NCI-H2107 treated with DMSO at 0.1 percent for 48 hours (cell line): ENCODE results near the gene R3HDML.

Experiments used
- DNase-seq: peaks from one replicate; lab custom pipeline; 2025; ENCODE audit not compliant: unreplicated experiment; lab: John Stamatoyannopoulos, UW

R3HDML gene

DNA sequence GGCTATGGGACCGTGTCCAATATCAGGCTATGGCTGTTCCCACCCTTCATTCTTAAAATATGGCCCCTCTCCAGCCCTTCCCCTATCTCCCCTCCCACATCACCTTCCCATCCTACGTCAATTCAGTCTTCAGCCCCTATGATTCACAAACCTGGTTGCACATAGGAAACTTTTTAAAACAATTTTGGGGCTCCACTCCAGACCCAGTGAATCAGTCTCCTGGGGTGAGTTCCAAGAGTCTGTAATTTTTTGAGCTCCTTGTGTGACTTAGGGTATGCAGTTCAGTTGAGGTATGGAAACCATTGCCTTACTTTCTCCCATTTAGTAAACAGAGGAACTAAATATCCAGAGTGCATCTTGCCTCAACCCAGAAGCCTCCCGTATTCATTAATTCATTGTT is 24.2 kb downstream of the R3HDML start:
- no peak for DNase-seq

DNA sequence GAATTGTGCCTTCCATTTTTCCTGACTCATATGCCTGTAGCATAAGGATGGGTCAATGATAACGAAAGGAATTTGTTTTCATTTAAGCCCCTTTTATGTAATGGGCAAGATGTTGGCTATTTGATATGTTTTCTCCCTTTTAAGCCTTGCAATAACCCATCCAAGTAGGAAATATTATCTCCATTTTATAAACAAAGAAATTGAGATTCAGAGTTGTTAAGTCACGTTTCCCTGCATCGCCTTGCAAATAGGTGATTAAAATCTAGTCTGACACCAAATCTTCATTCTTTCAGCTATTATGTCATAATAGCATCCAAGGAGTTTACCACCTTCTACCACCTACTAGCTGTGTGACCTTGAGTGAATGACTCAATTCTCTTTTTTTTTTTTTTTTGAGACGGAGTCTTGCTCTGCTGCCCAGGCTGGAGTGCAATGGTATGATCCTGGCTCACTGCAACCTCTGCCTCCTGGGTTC is 25.7 kb downstream of the R3HDML start:
- no peak for DNase-seq

DNA sequence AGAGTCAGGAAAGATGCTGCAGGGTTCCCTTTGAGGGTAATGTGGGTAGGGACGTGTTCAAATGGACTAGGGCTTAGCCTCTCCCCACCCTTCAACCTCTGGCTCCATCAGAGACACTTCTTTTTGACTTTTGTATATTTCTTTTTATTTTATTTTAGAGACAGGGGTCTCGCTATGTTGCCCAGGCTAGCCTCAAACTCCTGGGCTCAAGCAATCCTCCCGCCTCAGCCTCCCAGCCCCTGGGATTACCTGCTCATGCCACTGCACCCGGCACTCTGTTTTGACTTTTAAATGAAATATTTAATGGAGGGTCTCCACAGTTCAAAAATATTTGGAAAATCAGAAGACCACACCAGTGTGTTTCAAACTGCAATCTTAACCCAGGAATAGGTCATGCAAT is 27.2 kb downstream of the R3HDML start:
- DNase-seq = no peak

DNA sequence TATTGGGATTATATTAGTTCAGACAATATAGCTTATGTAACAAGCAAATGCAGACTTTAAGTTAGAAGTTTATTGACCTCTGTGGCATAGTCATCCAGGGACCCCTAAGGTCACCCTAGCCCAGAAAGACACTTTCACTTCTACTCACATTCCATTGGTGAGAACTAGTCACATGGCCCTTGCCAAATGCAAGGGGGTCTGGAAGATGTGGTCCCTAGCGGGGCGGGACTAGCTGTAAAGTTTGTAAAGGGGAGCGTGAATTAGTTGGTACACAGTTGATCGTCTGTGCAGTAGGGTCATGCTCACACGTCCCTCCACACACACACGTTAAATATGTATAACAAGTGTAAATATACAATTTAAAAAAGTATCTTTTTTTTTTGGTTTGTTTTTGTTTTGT is 27.9 kb downstream of the R3HDML start:
- DNase-seq = no peak

DNA sequence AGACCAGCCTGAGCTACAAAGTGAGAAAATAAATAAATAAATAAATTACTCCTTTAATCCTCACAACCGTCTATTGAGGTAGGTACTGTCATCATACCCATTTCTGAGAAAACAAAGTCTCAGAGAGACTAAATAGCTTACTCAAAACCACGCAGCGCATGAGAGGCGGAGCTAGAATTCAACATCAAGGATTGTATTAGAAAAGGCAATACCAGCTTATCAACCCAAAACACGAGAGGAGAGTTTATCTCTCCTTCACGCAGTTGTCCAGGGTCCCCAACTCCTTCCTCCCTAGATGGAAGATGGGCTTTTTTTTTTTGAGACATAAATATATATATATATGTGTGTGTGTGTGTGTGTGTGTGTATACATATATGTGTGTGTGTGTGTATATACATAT is 30.9 kb downstream of the R3HDML start:
- no peak for DNase-seq

DNA sequence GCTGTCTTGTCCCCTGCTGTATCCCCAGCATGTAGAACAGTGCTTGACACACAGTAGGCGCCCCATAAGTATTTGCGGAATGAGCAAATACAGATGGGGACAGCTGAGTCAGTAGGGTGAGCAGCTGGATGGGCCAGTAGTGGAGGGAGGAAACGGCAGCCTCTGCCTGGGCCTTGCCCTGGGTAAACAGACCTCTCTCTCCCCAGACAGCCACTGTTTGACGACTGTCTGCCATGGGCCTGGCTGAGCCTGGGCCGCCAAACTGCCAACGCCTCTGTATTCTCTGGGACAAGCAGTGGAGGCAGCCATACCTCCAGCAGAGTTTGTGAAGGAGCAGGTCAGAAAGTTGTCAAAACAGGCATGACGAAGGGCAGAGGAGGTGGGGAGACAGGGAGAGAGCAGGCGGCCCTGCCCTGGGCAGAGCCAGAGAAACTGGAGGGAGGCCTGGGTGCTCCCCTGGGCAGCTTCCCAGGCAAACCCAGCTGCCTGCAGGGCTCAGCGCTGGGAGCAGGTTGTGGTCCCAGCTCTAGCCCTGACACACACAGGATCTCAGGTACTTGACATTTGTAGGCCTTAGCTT is 33.9 kb downstream of the R3HDML start:
- no peak for DNase-seq

DNA sequence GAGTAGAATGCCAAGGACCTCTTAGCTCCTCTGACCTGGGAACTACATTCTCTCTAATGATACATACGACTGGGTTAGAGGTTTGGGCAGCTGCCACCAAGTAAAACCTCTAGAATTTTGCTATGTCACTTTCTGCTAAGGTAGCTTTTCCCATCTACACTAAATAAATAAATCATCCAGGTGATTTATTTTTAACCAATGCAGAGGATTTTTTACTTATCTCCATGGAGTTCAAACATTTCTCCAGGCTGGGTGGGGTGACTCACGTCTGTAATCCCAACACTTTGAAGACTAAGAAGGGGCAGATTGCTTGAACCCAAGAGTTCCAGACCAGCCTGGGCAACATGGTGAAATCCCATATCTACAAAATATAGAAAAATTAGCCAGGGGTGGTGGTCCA is 45.8 kb downstream of the R3HDML start:
- DNase-seq = no peak

DNA sequence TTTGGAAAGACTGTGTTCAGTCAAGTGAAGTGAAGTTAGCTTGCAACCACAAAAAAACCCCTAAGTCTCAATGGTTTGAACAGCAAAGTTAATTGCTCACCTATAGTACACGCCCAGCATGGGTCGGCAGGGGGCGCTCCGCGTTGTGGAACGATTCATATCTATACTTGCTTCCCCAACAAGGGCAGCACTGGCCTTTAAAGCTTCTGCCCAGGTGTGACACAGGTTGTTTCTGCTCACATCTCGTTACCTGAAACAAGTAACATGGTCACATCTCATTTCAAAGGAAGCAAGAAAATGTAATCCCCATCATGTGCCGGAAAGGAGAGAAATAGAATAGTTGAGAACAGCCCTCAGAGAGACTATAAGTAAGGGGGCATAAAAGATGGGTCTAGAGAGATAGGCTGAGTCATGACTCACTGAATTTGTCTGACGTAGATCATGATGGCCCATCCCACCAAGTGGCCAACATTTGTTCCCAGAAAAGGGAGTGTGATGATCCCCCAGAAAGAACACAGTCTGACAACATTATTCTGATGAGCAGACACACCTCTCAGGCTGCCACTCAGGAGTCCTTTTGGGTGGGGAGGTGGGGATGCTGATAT is 47.7 kb downstream of the R3HDML start:
- peak; percentile 29 for DNase-seq

DNA sequence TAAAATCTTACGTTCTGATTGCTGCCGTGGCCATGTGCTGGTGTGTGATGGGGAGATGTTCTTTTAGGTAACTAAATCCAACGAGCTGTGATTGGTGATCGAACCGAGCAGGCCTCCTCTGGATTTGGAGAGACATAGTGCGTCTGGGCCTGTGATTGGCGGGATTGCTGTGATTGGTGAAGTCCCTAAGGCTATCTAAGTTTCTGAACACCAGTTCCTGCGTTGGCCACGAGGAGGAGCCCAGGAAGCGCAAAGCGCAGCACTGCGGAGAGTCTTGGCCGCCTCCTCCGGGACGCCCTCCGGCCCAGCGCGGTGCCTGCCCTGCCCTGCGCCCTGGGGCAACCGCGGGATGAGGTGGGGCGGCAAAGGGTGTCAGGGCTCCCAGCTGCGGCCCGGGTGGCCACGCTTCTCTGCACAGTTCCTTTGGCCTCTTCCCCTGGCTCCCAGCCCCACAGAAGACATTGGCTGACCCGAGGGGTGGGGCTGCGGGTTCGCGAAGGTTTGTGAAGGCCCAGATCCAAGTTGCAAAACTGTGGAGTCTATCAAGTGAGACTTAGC is 51.7 kb downstream of the R3HDML start:
- no peak for DNase-seq

DNA sequence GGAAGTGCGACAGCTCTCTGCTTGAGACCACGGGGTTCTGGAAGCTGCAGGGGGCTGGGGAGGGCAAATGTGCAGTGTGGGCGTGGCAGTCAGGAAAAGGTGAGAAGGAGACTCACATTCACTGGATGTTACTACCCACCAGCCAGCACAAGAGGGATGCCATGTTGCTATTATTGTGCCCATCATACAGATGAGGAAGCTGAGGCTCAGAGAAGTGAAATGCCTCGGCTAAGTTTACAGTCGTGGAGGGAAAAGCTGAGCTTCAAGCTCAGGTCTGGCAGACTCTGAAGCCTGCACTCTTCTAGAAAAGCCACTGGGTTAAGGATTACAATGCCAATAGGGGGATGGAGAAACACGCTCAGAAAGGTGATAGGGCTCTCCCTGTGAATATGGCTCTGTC is 53.0 kb downstream of the R3HDML start:
- no peak for DNase-seq

DNA sequence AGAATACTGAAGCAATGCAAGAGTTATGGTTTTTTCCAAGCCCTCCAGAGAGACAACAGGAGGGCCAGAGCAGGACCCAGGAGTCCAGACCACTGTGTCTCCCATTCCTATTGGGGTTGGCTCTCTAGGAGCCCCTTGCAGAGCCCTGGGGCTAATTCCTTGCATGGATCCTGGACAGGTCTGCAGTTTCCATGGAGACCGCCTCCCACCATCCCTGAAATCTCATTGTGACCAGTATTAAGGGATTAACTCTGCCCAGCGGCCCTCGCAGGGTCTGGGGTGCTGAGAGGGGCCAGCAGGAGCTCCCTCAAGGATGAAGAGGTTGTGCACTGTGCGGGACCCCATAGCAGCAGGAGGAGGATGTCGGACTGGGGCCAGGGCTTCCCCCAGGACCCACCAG is 53.4 kb downstream of the R3HDML start:
- DNase-seq = no peak

DNA sequence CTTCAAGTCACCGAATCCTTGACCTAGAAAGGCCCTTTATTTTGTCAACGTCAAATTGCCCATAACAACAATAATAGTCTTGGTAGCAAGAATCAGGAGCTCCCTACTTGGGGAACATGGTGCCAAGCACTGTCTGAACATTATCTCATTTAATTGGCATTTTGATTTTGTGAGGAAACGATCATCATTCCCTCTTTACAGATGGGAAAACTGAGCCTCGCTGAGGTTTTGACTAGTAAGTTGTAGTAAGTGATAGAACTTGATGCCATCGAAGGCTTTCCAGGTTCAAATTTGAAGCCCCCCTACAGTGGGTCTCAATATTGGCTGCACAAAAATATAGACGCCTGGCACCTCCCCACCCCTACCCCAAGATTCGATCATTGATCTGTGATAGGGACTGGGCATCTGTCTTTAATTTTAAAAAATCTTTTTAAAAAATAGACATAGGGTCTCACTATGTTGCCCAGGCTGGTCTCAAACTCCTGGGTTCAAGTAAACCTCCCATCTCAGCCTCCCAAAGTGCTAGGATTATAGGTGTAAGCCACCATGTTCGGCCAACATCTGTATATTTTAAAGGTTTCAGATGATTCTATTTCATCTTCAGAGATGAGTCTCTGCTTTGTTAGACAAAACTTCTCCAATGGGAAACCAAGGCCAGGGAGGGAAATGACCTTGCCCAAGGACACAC is 55.4 kb downstream of the R3HDML start:
- no peak for DNase-seq

DNA sequence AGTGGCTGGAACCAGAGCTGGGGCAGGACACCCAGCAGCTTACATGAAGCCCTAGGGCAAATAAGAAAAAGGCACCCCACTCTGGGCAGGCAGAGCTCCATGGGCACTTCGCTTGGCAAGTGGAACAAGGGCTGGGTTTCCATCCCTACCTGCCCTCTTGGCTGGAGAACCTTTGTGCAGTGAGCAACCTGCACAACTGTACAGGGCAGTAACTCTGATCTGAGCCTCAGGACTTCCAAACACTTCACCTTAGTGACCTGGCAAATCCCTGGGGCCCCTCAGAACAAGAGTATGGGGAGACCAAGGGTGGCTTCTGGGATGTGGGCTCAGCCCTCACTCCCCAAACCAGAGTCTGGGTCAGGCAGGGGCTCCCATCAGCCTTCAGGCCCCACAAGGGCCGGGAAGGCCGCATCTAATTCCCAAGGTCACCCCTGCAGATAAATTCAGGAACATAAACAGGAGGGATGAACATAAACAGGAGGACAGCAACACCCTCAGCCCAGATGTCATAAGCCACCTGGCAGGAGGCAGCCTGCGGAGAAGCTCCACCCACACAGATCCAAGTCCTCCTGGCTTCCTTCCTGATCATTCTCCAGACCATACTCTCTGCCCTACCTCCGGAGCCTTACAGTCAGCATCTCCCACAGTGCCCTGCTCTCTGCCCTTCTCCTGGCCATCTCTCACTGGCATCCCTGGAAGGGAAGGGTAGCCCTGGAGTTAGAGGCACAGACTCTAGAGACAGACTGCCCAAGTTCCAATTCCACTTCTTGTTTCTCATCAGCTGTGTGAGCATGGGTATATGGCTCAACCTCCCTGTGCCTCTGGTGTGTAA is 56.1 kb downstream of the R3HDML start:
- no peak for DNase-seq

DNA sequence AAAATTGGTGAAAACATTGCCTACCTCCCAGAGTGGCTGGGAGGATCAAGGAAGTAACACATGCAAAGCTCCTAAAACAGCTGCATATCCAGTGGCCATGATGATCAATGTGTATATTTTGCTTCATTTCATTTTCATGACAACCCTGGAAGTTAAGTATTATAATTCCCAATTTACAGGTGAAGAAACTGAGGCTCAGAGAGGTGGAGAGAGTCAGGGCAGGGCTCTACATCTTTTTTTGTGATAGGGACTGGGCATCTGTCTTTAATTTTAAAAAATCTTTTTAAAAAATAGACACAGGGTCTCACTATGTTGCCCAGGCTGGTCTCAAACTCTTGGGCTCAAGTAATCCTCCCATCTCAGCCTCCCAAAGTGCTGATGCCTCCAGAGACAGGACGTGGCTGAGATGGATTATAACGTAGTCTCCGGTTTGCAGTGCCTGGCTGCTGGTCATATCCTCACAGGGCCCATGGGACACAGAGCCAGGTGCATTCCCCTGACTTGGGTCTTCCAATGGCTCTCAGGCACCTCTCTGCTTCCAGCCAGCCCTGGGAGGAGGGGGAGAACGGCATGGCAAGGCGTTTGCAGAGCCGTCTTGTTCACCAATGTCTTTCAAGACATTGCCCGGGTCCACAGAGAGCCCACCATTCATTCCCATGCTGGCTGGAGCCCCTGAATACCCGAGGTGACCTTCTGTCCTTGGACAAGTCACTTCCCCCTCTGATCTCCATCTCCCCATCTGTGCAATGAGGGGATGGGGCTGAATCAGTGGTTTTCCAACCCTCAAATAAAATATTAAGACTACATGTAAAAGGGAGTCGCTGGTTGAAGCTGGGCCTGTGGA is 57.0 kb downstream of the R3HDML start:
- no peak for DNase-seq

DNA sequence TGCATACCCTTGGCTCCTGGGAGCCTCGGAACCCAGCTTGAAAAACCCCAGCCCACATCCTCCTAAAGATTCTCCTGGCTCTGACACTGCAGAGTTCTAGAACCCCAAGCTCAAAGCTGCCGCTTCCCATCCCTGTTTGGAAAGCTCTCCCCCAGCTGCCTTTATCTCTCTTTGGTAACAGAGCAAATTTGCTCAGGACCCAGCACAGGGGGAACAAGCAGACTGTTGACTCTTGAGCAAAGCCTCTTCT is 57.5 kb downstream of the R3HDML start:
- DNase-seq = no peak

DNA sequence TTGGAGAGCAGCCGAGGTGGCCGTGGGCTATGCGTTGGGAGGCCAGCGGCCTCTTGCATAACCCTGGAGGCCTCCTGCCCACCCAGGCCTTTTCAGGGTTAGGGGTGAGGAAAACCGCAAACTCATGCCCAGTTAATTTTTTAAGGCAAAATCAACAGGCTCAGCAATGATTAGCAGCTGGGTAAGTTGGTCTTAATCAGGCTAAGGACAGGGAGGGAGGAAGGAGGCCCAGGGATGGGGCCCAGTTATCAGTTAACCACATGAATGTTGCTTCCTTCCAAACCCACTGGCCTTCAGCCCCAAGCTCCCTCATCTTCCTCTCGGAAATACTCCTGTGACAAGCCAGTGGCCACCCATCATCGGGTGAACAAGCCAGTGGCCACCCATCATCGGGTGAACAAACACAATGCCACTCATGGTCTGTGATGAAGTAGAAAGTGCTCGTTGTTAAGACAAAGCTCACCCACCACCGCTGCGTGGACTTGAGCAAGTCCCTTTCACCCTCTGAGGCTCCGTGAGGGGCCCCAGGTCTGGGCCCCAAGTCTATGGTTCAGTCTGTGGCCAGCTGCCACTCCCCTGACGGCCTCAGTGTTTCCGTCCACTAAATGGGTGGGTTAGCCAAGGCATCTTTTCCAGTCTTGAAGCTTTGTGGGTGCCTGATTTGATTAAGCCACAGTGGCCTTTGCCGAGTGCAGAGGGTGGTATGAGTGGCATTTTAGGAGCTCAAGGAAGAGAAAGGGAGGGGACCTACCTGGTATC is 58.0 kb downstream of the R3HDML start:
- no peak for DNase-seq

DNA sequence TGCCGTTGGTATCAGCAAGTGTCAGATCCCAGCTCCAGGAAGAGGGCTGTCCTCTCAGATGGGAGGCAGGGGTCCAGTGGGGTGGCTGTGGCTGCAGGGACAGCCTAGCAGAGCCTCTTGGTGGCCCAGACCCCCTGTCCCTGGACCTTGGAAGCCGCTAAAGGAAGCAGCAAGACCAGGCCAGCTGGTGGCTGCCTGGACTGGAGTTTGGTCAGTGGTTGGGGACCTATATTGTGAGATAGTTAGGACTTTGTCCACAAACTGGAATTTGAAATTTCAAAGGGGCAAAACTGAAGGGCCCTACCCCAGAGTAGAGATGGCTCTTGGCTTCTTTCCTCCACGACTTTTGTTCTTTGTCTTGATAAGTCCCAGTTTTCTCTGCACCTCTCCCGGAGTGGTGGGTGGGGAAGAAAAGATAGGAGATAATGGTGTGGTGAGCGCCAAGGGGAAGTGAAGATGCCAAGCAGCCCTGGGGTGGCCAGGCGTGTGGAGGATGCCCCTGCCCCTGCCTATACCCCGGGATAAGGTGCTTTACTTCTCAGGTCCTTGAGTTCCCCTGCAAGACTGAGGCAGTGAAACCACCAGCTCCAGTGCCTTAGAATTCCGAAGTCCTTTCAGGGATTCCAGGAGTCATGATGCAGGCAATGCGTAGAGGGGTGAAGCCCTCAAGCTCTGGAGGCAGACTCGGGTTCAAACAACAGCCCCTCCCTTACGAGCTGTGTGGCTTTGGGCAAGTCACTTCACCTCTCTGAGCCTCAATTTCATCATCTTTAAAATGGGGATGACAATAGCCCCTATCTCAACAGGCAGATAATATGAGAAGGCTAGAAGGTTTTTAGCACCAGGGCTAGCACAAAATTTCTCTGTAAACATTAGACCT is 58.9 kb downstream of the R3HDML start:
- DNase-seq = no peak

DNA sequence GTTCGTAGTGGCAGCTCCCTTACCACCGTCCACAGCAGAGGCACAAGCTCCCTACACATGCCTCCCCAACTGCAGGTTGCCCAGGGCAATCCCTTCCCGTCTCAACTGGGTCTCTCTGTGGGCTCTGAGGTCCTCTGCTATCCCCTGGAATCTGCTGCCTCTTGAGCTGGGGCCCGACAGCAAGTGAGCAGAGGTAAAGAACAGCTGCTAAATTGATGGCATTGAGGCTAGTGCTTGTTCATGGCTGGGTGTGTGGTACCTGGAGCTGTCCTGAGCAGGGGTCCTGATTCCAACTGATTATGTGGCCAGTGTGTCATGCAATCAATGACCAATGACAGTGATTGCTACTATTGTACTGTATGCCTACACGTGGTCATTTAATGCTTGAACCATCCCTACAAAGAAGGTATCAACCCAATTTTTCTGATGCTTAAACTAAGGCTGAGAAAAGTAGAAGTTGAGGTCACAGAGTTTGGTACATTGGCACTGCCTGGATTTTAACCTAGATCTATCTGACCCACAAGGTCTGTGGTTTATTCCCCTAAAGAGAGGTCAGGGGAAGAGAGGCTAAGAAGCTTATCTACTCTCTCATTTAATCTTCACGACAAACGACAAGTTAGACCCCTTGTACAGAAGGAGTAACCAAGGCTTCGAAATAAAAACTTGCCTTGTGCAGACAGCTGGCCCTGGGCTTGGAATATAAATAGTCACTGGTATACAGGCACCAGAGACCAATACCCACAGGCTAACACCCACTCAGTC is 59.7 kb downstream of the R3HDML start:
- no peak for DNase-seq
